ENCODE data around the gene PPP1R15A. TPM values are rescaled to one million over a fixed set of nuclear protein-coding genes. Genes with fewer than 3 reads are reported as not detected.

Gene PPP1R15A
- total RNA-seq, 3 donors from 2014 or later = 31.8 to 47.7 (median 44.6) TPM

- intact Hi-C loops (cut with DNase I, micrococcal nuclease) = no loop called here
- DNase-seq (no peak), ATAC-seq (no peak)
- no peaks in the 10 kb centered on the region for H3K9me3 ChIP-seq
- TF ChIP-seq CTCF (IDR thresholded peaks at IDR 0.05) = no peak
- H3K4me3 ChIP-seq = no peak overlapping the region
- H3K4me1 ChIP-seq (ENCODE audit: low read depth) = peaks cover 8% of the 10 kb centered on the region
- H3K36me3 ChIP-seq (ENCODE audit: low read depth) = no peaks in the 10 kb centered on the region
Observed at GRCh38 chr19:48833049-48833448, 39.2 kb upstream of the PPP1R15A start.

- H3K36me3 ChIP-seq (ENCODE audit: low read depth) = no peaks in the 10 kb centered on the region
- intact Hi-C loops (cut with DNase I, micrococcal nuclease) = no loop called here
- no peak for DNase-seq
- no peak for TF ChIP-seq CTCF (IDR thresholded peaks at IDR 0.05)
- ATAC-seq = no peak
- H3K4me1 ChIP-seq (ENCODE audit: low read depth) = peaks cover 8% of the 10 kb centered on the region
- no peaks in the 10 kb centered on the region for H3K9me3 ChIP-seq
- H3K4me3 ChIP-seq = no peak overlapping the region
Observed at GRCh38 chr19:48833977-48834376, 38.2 kb upstream of the PPP1R15A start.

- Histone ChIP-seq H3K4me3 (no peak overlapping the region), H3K4me1 (ENCODE audit: low read depth) (peaks cover 8% of the 10 kb centered on the region), H3K36me3 (ENCODE audit: low read depth) (no peaks in the 10 kb centered on the region), H3K9me3 (no peaks in the 10 kb centered on the region)
- DNase-seq = peak; percentile 91 to 99 (median 96)
- peak; percentile 99 for ATAC-seq
- intact Hi-C loops (cut with DNase I, micrococcal nuclease) = loop anchor here (5.0 kb wide), 2 partner anchors 38 to 43 kb away; no protein-coding TSS in a partner anchor
- TF ChIP-seq CTCF (IDR thresholded peaks at IDR 0.05) = peak; percentile 75
Observed at GRCh38 chr19:48835734-48836088, 36.5 kb upstream of the PPP1R15A start.

GRCh38 chr19:48836089-48837017, 35.9 kb upstream of the PPP1R15A start, which contains the start of gene HSD17B14:
TSS of gene HSD17B14 (minus strand) at chr19:48836491. CDS start at chr19:48836411, 80 bp downstream.
- H3K9me3 ChIP-seq = no peaks in the 10 kb centered on the region
- peaks cover 8% of the 10 kb centered on the region for H3K4me1 ChIP-seq (ENCODE audit: low read depth)
- no peaks in the 10 kb centered on the region for H3K36me3 ChIP-seq (ENCODE audit: low read depth)
- TF ChIP-seq CTCF (IDR thresholded peaks at IDR 0.05) = peak; percentile 20
- no peak within 1 kb of the TSS for H3K4me3 ChIP-seq
- intact Hi-C loops (cut with DNase I, micrococcal nuclease) = loop anchor here (5.0 kb wide), 2 partner anchors 39 to 44 kb away; no protein-coding TSS in a partner anchor
- DNase-seq (no peak), ATAC-seq (no peak)

- Histone ChIP-seq H3K36me3 (ENCODE audit: low read depth) (no peaks in the 10 kb centered on the region), H3K4me1 (ENCODE audit: low read depth) (peaks cover 8% of the 10 kb centered on the region), H3K9me3 (no peaks in the 10 kb centered on the region), H3K4me3 (no peak overlapping the region)
- intact Hi-C loops (cut with DNase I, micrococcal nuclease) = loop anchor here (5.0 kb wide), 2 partner anchors 40 to 45 kb away; no protein-coding TSS in a partner anchor
- TF ChIP-seq CTCF (IDR thresholded peaks at IDR 0.05) = no peak
- DNase-seq = peak; percentile 61 to 84 (median 77)
- ATAC-seq = peak; percentile 58
Observed at GRCh38 chr19:48837051-48837524, 35.1 kb upstream of the PPP1R15A start.
